Activated naive CD8-positive, alpha-beta T cell treated with anti-CD3 and anti-CD28 coated beads, Interleukin-2, amount 10 ng/mL, durations not matched to agents 7 days and 5 days (primary cell): Measurements from ENCODE around the gene CCDC30. TPM values are rescaled to one million over a fixed set of nuclear protein-coding genes. Genes with fewer than 3 reads are reported as not detected.

Experiments
- ATAC-seq: fragments of 150-1000 bp; cut with Tn5 transposase; one replicate; pipeline ENCODE4 v1.10.0; 2021; ENCODE audit warnings: low read depth, moderate library complexity
- POLR2A ChIA-PET: fragments of 350-600 bp; sonication (Branson Sonifier 250); formaldehyde crosslinking; loops from one replicate; lab custom pipeline; 2021; ENCODE audit warnings: antibody characterized with exemption; lab: Charles Lee
- DNase-seq: peaks from one replicate; pipeline ENCODE4 v3.0.0; 2021
- H3K27ac Mint-ChIP-seq: one replicate; pipeline ENCODE4 v1.8.0; 2022; ENCODE audit warnings: mild to moderate bottlenecking, mixed read lengths
- H3K27me3 Mint-ChIP-seq: one replicate; pipeline ENCODE4 v1.8.0; 2022; ENCODE audit warnings: mild to moderate bottlenecking, moderate library complexity, mixed read lengths
- H3K36me3 Mint-ChIP-seq: one replicate; pipeline ENCODE4 v1.8.0; 2021; ENCODE audit warnings: mild to moderate bottlenecking, mixed read lengths
- H3K4me1 Mint-ChIP-seq: one replicate; pipeline ENCODE4 v1.8.0; 2021; ENCODE audit warnings: mixed read lengths
- H3K4me3 Mint-ChIP-seq: one replicate; pipeline ENCODE4 v1.8.0; 2022; ENCODE audit warnings: mild to moderate bottlenecking, moderate library complexity, mixed read lengths
- H3K9me3 Mint-ChIP-seq: one replicate; pipeline ENCODE4 v1.8.0; 2021; ENCODE audit warnings: mixed read lengths
- total RNA-seq, 2 experiments: library from RNA; stranded (reverse); gene quantifications; one replicate each; pipeline ENCODE4 v1.2.3, GENCODE V29; 2021

CCDC30 gene
- total RNA-seq, 2 experiments from 2014 or later, result 2.8 to 3.1 TPM

GRCh38 chr1:42657981-42658876 is 195.1 kb downstream of the CCDC30 start, which contains the start of gene PPIH:
Gene PPIH (plus strand): TSS chr1:42658423. CDS start chr1:42658447, 24 bp downstream.
- H3K36me3 Mint-ChIP-seq, result peaks cover 18% of the 10 kb centered on the region
- peak within 1 kb of the TSS; percentile 94 for H3K4me3 Mint-ChIP-seq
- POLR2A ChIA-PET, result interaction anchor here (0.6 to 2.5 kb wide), 7 partner anchors 24 to 1796 kb away, joined by 3 to 42 read pairs (median 4); partner anchors contain the start of genes C1orf50, CCDC30, CITED4 and P3H1
- no peaks in the 10 kb centered on the region for H3K27me3 Mint-ChIP-seq
- peak within 1 kb of the TSS; percentile 94 for H3K27ac Mint-ChIP-seq
- DNase-seq, result peak; percentile 94
- H3K4me1 Mint-ChIP-seq, result peaks cover 34% of the 10 kb centered on the region
- peak; percentile 97 for ATAC-seq
- H3K9me3 Mint-ChIP-seq, result no peaks in the 10 kb centered on the region

- H3K27ac Mint-ChIP-seq, result peak overlapping the region; percentile 94
- H3K9me3 Mint-ChIP-seq, result no peaks in the 10 kb centered on the region
- H3K36me3 Mint-ChIP-seq, result peaks cover 22% of the 10 kb centered on the region
- H3K4me1 Mint-ChIP-seq, result peaks cover 38% of the 10 kb centered on the region
- peak overlapping the region; percentile 94 for H3K4me3 Mint-ChIP-seq
- no peaks in the 10 kb centered on the region for H3K27me3 Mint-ChIP-seq
- POLR2A ChIA-PET, result interaction anchor here (1.1 to 2.5 kb wide), 3 partner anchors 23 to 202 kb away, joined by 3 to 42 read pairs (median 5); partner anchors contain the start of genes CCDC30 and YBX1
- no peak for DNase-seq
- no peak for ATAC-seq
Measured at GRCh38 chr1:42658877-42659337, 195.8 kb downstream of the CCDC30 start.

GRCh38 chr1:42660907-42661500 is 197.9 kb downstream of the CCDC30 start:
- Mint-ChIP-seq H3K4me1 (peaks cover 40% of the 10 kb centered on the region), H3K36me3 (peaks cover 29% of the 10 kb centered on the region), H3K27me3 (no peaks in the 10 kb centered on the region), H3K27ac (peak overlapping the region; percentile 94), H3K9me3 (no peaks in the 10 kb centered on the region), H3K4me3 (peak overlapping the region; percentile 80)
- POLR2A ChIA-PET, result interaction anchor here (0.9 to 4.1 kb wide), 4 partner anchors 16 to 123 kb away, joined by 3 to 32 read pairs (median 6); partner anchors contain the start of genes C1orf50, P3H1, TMEM269 and YBX1
- ATAC-seq, result peak; percentile 12
- DNase-seq, result no peak

- ATAC-seq (no peak), DNase-seq (no peak)
- H3K36me3 Mint-ChIP-seq, result peaks cover 26% of the 10 kb centered on the region
- no peak overlapping the region for H3K4me3 Mint-ChIP-seq
- POLR2A ChIA-PET, result interaction anchor here (1.5 kb wide), 1 partner anchor 97 kb away, joined by 4 read pairs; the partner anchor contains the start of genes C1orf50 and P3H1
- no peaks in the 10 kb centered on the region for H3K27me3 Mint-ChIP-seq
- peaks cover 10% of the 10 kb centered on the region for H3K4me1 Mint-ChIP-seq
- no peaks in the 10 kb centered on the region for H3K9me3 Mint-ChIP-seq
- no peak overlapping the region for H3K27ac Mint-ChIP-seq
Measured at GRCh38 chr1:42669936-42670335, 206.8 kb downstream of the CCDC30 start.

GRCh38 chr1:42670425-42670824 is 207.3 kb downstream of the CCDC30 start:
- DNase-seq, result no peak
- peaks cover 26% of the 10 kb centered on the region for H3K36me3 Mint-ChIP-seq
- H3K4me1 Mint-ChIP-seq, result peaks cover 10% of the 10 kb centered on the region
- no peak overlapping the region for H3K4me3 Mint-ChIP-seq
- no peaks in the 10 kb centered on the region for H3K27me3 Mint-ChIP-seq
- no peak for ATAC-seq
- POLR2A ChIA-PET, result interaction anchor here (1.3 to 1.5 kb wide), 2 partner anchors 11 to 97 kb away, joined by 3 to 4 read pairs; partner anchors contain the start of genes C1orf50 and P3H1
- H3K27ac Mint-ChIP-seq, result no peak overlapping the region
- H3K9me3 Mint-ChIP-seq, result no peaks in the 10 kb centered on the region

GRCh38 chr1:42674214-42674613 is 211.1 kb downstream of the CCDC30 start:
- POLR2A ChIA-PET, result interaction anchor here (0.6 kb wide), 1 partner anchor 596 kb away, joined by 3 read pairs; the partner anchor contains the start of gene TMEM125
- H3K9me3 Mint-ChIP-seq, result no peaks in the 10 kb centered on the region
- H3K27ac Mint-ChIP-seq, result peak overlapping the region; percentile 22

GRCh38 chr1:42674682-42675081 is 211.6 kb downstream of the CCDC30 start:
- peaks cover 6% of the 10 kb centered on the region for H3K4me1 Mint-ChIP-seq
- H3K4me3 Mint-ChIP-seq, result no peak overlapping the region
- no peak for ATAC-seq
- peaks cover 13% of the 10 kb centered on the region for H3K36me3 Mint-ChIP-seq
- H3K9me3 Mint-ChIP-seq, result no peaks in the 10 kb centered on the region
- H3K27ac Mint-ChIP-seq, result peak overlapping the region; percentile 22
- no peaks in the 10 kb centered on the region for H3K27me3 Mint-ChIP-seq
- POLR2A ChIA-PET, result no interaction called here
- DNase-seq, result no peak

More at GRCh38 chr1:42674214-42674613, 211.1 kb downstream of the CCDC30 start:
- H3K27me3 Mint-ChIP-seq, result no peaks in the 10 kb centered on the region
- peaks cover 13% of the 10 kb centered on the region for H3K36me3 Mint-ChIP-seq
- ATAC-seq (no peak), DNase-seq (no peak)
- H3K4me3 Mint-ChIP-seq, result no peak overlapping the region
- H3K4me1 Mint-ChIP-seq, result peaks cover 6% of the 10 kb centered on the region

GRCh38 chr1:42675467-42675866 is 212.4 kb downstream of the CCDC30 start:
- Mint-ChIP-seq H3K4me1 (peaks cover 9% of the 10 kb centered on the region), H3K27ac (no peak overlapping the region), H3K9me3 (no peaks in the 10 kb centered on the region), H3K4me3 (no peak overlapping the region), H3K27me3 (no peaks in the 10 kb centered on the region), H3K36me3 (peaks cover 11% of the 10 kb centered on the region)
- POLR2A ChIA-PET, result no interaction called here
- DNase-seq, result no peak
- ATAC-seq, result no peak

GRCh38 chr1:42676534-42677087 is 213.5 kb downstream of the CCDC30 start:
- Mint-ChIP-seq H3K4me3 (no peak overlapping the region), H3K27ac (no peak overlapping the region), H3K27me3 (no peaks in the 10 kb centered on the region), H3K4me1 (peaks cover 16% of the 10 kb centered on the region), H3K36me3 (peaks cover 9% of the 10 kb centered on the region), H3K9me3 (no peaks in the 10 kb centered on the region)
- DNase-seq, result no peak
- POLR2A ChIA-PET, result interaction anchor here (1.0 kb wide), 1 partner anchor 90 kb away, joined by 4 read pairs; the partner anchor contains the start of genes C1orf50 and P3H1
- no peak for ATAC-seq

- POLR2A ChIA-PET, result interaction anchor here (0.6 to 1.0 kb wide), 3 partner anchors 8 to 220 kb away, joined by 3 to 7 read pairs (median 3); partner anchors contain the start of genes C1orf50 and P3H1
Measured at GRCh38 chr1:42679364-42679983, 216.4 kb downstream of the CCDC30 start.

GRCh38 chr1:42680055-42680454 is 217.0 kb downstream of the CCDC30 start:
- Mint-ChIP-seq H3K27me3 (no peaks in the 10 kb centered on the region), H3K27ac (peak overlapping the region; percentile 5), H3K36me3 (peaks cover 24% of the 10 kb centered on the region), H3K4me3 (no peak overlapping the region), H3K9me3 (no peaks in the 10 kb centered on the region), H3K4me1 (peaks cover 25% of the 10 kb centered on the region)
- DNase-seq, result no peak
- ATAC-seq, result no peak
- POLR2A ChIA-PET, result interaction anchor here (0.6 to 4.7 kb wide), 6 partner anchors 9 to 221 kb away, joined by 3 to 42 read pairs (median 6); partner anchors contain the start of genes C1orf50, P3H1 and PPIH

More at GRCh38 chr1:42679364-42679983, 216.4 kb downstream of the CCDC30 start:
- H3K36me3 Mint-ChIP-seq, result peaks cover 18% of the 10 kb centered on the region
- H3K4me1 Mint-ChIP-seq, result peaks cover 19% of the 10 kb centered on the region
- H3K9me3 Mint-ChIP-seq, result no peaks in the 10 kb centered on the region
- H3K4me3 Mint-ChIP-seq, result no peak overlapping the region
- ATAC-seq, result no peak
- H3K27me3 Mint-ChIP-seq, result no peaks in the 10 kb centered on the region
- peak overlapping the region; percentile 5 for H3K27ac Mint-ChIP-seq
- no peak for DNase-seq
